OCI-LY1 (cell line): Measurements from ENCODE around the gene NHP2.

Experiments used
- H2AFZ ChIP-seq: fragments of 200-600 bp; sonication (generic), shearing (Covaris generic); 2 replicates; pipeline ENCODE4 v1.6.0; 2014; ENCODE audit warnings: antibody characterized with exemption, mild to moderate bottlenecking, low read length
- H3F3A ChIP-seq: fragments of 200-600 bp; sonication (generic), shearing (Covaris generic); 2 replicates; pipeline ENCODE4 v1.6.0; 2014; ENCODE audit warnings: mild to moderate bottlenecking, antibody characterized with exemption, low read length, moderate library complexity; ENCODE audit not compliant: insufficient read depth
- H3K27ac ChIP-seq: fragments of 200-600 bp; sonication (generic); 2 replicates; pipeline ENCODE4 v1.5.1; 2014; ENCODE audit warnings: low read length, mixed run types, mild to moderate bottlenecking, low read depth; ENCODE audit not compliant: poor library complexity, severe bottlenecking
- H3K27me3 ChIP-seq: fragments of 200-600 bp; sonication (generic); 2 replicates; pipeline ENCODE4 v1.6.0; 2014; ENCODE audit warnings: antibody characterized with exemption, mild to moderate bottlenecking, low read length, moderate library complexity; ENCODE audit not compliant: insufficient read depth
- H3K36me3 ChIP-seq: fragments of 200-600 bp; sonication (generic); 2 replicates; pipeline ENCODE4 v1.6.1; 2014; ENCODE audit warnings: mild to moderate bottlenecking, antibody characterized with exemption, low read length, moderate library complexity, mixed read lengths; ENCODE audit not compliant: insufficient read depth
- H3K4me1 ChIP-seq: fragments of 200-600 bp; sonication (generic); 2 replicates; pipeline ENCODE4 v1.5.1; 2014; ENCODE audit warnings: mild to moderate bottlenecking, low read length, moderate library complexity; ENCODE audit not compliant: insufficient read depth, severe bottlenecking
- H3K4me2 ChIP-seq: fragments of 200-600 bp; sonication (generic), shearing (Covaris generic); 2 replicates; pipeline ENCODE4 v1.6.1; 2014; ENCODE audit warnings: low read length
- H3K4me3 ChIP-seq: fragments of 200-600 bp; sonication (generic); 2 replicates; pipeline ENCODE4 v1.5.1; 2014; ENCODE audit warnings: low read length, low read depth, mild to moderate bottlenecking, mixed read lengths; ENCODE audit not compliant: poor library complexity, severe bottlenecking
- H3K79me2 ChIP-seq: fragments of 200-600 bp; shearing (Covaris generic); 2 replicates; pipeline ENCODE4 v1.6.1; 2016; ENCODE audit warnings: mixed run types, low read length, mixed read lengths; ENCODE audit not compliant: insufficient read depth
- H3K9ac ChIP-seq: fragments of 200-600 bp; sonication (generic), shearing (Covaris generic); 2 replicates; pipeline ENCODE4 v1.6.1; 2014; ENCODE audit warnings: mild to moderate bottlenecking, low read length, mixed read lengths
- H3K9me2 ChIP-seq: fragments of 200-600 bp; sonication (generic), shearing (Covaris generic); 2 replicates; pipeline ENCODE4 v1.6.1; 2014; ENCODE audit warnings: low read depth, mild to moderate bottlenecking, low read length, mixed read lengths
- H3K9me3 ChIP-seq: fragments of 200-600 bp; shearing (Covaris generic); 2 replicates; pipeline ENCODE4 v1.6.1; 2014; ENCODE audit warnings: low read length, mixed read lengths
- H4K20me1 ChIP-seq: fragments of 200-600 bp; sonication (generic), shearing (Covaris generic); 2 replicates; pipeline ENCODE4 v1.6.0; 2016; ENCODE audit warnings: mild to moderate bottlenecking, low read length; ENCODE audit not compliant: insufficient read depth
- CTCF ChIP-seq: fragments of 200-600 bp; sonication (generic), shearing (Covaris generic); IDR thresholded peaks from 2 replicates; pipeline ENCODE4 v1.5.1; 2017; ENCODE audit warnings: mild to moderate bottlenecking, antibody characterized with exemption, low read length, moderate library complexity, mixed read lengths
- EZH2 ChIP-seq: fragments of 200-600 bp; sonication (generic), shearing (Covaris generic); IDR thresholded peaks from 2 replicates; pipeline ENCODE4 v1.8.0; 2017; ENCODE audit warnings: borderline replicate concordance, mixed run types, mild to moderate bottlenecking, antibody characterized with exemption, low read length, moderate library complexity, mixed read lengths

The NHP2 gene

GRCh38 chr5:178147406-178147805 lies 6.3 kb downstream of the NHP2 start:
- H3K79me2 ChIP-seq = no peaks in the 10 kb centered on the region
- H3F3A ChIP-seq = no peaks in the 10 kb centered on the region
- H3K9me3 ChIP-seq = no peaks in the 10 kb centered on the region
- H2AFZ ChIP-seq = no peak overlapping the region
- peaks cover 95% of the 10 kb centered on the region for H3K36me3 ChIP-seq
- no peak overlapping the region for H3K9ac ChIP-seq
- H3K9me2 ChIP-seq = no peaks in the 10 kb centered on the region
- no peaks in the 10 kb centered on the region for H4K20me1 ChIP-seq
- H3K27ac ChIP-seq = no peak overlapping the region
- TF ChIP-seq EZH2 (no peak), CTCF (no peak)
- H3K27me3 ChIP-seq = no peaks in the 10 kb centered on the region
- no peak overlapping the region for H3K4me3 ChIP-seq
- H3K4me1 ChIP-seq = peaks cover 7% of the 10 kb centered on the region
- H3K4me2 ChIP-seq = no peak overlapping the region

GRCh38 chr5:178145965-178146820 lies 7.5 kb downstream of the NHP2 start:
- TF ChIP-seq CTCF (peak; percentile 82), EZH2 (no peak)

GRCh38 chr5:178143901-178144300 lies 9.8 kb downstream of the NHP2 start:
- Histone ChIP-seq H3K9me2 (no peaks in the 10 kb centered on the region), H3F3A (no peaks in the 10 kb centered on the region), H3K79me2 (no peaks in the 10 kb centered on the region), H3K4me2 (no peak overlapping the region), H3K4me3 (no peak overlapping the region), H3K27me3 (no peaks in the 10 kb centered on the region), H3K9ac (no peak overlapping the region), H4K20me1 (no peaks in the 10 kb centered on the region), H3K4me1 (no peaks in the 10 kb centered on the region), H3K9me3 (no peaks in the 10 kb centered on the region), H3K36me3 (peaks cover 88% of the 10 kb centered on the region), H3K27ac (no peak overlapping the region), H2AFZ (no peak overlapping the region)
- TF ChIP-seq CTCF (no peak), EZH2 (no peak)

More at GRCh38 chr5:178145965-178146820, 7.5 kb downstream of the NHP2 start:
- Histone ChIP-seq H3K27me3 (no peaks in the 10 kb centered on the region), H3K9ac (no peak overlapping the region), H3K4me2 (no peak overlapping the region), H2AFZ (no peak overlapping the region), H3K4me1 (no peaks in the 10 kb centered on the region), H3K27ac (no peak overlapping the region), H3K4me3 (no peak overlapping the region), H4K20me1 (no peaks in the 10 kb centered on the region), H3K9me2 (no peaks in the 10 kb centered on the region), H3F3A (no peaks in the 10 kb centered on the region), H3K36me3 (peaks cover 94% of the 10 kb centered on the region), H3K9me3 (no peaks in the 10 kb centered on the region), H3K79me2 (no peaks in the 10 kb centered on the region)
